DMS53 (cell line): Measurements from ENCODE around the gene NBEA.
"Not testable (repeated sequence)": the region's sequence is repeated elsewhere in the genome, so short reads cannot be mapped to it uniquely, and the experiment has no call there.

ENCODE experiments used
- DNase-seq: peaks from one replicate; lab custom pipeline; 2025; lab: John Stamatoyannopoulos, UW

Gene NBEA

DNA sequence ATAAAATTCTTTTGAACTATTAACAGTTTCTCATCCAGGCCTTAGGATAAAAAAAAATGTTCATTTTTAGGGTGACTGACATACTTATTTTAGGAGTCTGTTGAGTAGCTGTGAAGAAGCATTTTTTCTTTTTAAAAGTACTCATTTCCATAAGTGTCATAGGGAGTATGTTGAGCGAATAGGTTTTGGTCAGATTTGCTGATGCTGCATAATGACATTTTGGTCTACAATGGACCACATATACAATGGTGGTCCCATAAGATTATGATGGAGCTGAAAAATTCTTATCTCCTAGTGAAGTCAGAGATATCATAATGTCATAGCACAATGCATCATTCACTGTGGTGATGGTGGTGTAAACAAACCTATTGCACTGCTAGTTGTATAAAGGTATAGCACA, 17.4 kb downstream of the NBEA start:
- no peak for DNase-seq

DNA sequence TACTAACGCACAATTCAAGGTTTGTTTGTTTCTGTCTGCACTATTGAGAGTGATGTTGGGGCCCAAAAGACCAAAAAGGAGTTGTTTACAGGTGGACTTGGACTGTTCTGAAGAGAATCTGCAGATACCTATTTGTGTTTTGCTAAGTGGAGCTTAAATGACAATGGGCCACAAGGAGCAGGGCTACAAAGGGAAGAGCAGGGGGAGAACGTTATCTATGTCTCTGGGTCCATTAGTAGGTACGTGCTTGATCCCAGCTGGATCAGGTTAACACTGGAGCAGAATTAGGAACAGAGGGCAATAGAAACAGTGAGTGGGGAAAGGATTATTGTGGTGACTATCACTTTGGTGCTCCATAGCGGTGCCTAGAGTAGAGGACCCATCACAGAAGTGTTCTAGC, 22.5 kb downstream of the NBEA start:
- DNase-seq = no peak

DNA sequence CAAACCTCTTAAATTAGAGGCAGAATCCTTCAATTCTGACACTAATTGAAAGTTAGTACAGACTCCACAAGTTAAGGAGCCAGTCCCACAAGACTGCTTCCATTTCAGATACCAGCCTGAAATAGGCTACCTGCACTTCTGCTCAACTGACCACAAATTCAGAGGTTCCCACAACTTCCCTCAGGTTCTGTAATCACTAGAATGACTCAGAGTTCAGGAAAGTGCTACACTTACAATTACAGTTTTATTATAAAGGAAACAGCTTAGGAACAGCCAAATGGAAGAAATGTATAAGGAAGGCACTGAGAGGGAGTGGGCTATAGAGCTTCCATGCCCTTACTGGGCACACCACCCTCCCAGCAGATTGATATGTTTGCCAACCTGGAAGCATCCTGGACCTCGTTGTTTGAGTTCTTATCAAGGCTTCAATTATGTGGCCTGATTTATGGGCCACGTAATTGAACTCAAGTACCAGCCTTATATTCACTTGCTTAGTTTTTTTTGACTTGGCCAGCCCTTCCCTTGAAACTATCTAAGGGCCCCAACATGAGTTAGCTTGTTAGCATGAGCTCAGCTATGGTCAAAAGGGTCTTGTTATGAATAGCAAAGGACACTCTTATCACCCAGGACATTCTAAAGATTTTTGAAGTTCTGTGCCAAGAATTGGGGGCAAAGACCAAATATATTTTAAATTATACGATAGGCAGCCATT, 25.9 kb downstream of the NBEA start:
- no peak for DNase-seq

DNA sequence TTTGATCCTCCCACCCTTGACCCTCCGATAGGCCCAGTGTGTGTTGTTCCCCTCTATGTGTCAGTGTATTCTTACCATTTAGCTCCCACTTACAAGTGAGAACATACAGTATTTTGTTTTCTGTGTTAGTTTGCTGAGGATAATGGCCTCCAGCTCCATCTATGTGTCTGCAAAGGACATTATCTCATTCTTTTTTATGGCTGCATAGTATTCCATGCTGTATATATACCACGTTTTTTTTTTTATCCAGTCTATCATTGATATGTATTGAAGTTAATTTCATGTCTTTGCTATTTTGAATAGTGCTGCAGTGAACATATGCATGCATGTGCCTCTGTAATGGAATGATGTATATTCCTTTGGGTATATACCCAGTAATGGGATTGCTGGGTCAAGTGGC, 27.5 kb downstream of the NBEA start:
- DNase-seq = not testable (repeated sequence)

DNA sequence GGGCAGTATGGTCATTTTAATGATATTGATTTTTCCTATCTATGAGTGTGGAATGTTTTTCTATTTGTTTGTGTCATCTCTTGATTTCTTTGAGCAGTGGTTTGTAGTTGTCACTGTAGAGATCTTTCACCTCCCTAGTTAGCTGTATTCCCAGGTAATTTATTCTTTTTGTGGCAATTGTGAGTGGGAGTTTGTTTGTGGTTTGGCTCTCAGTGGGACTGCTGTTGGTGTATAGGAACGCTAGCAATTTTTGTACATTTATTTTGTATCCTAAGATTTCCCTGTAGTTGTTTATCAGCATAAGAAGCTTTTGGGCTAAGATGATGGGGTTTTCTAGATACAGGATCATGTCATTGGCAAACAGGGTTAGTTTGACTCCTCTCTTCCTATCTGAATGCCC, 28.9 kb downstream of the NBEA start:
- DNase-seq = no peak

DNA sequence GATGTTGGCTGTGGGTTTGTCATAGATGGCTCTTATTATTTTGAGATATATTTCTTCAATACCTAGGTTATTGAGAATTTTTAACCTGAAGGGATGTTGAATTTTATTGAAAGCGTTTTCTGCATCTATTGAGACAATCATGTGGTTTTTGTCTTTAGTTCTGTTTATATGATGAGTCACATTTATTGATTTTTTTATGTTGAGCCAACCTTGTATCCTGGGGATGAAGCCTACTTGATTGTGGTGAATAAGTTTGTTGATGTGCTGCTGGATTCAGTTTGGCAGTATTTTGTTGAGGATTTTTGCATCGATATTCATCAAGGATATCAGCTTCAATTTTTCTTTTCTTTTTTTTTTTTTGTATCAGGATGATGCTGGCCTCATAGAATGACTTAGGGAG, 29.4 kb downstream of the NBEA start:
- peak; percentile 14 for DNase-seq

DNA sequence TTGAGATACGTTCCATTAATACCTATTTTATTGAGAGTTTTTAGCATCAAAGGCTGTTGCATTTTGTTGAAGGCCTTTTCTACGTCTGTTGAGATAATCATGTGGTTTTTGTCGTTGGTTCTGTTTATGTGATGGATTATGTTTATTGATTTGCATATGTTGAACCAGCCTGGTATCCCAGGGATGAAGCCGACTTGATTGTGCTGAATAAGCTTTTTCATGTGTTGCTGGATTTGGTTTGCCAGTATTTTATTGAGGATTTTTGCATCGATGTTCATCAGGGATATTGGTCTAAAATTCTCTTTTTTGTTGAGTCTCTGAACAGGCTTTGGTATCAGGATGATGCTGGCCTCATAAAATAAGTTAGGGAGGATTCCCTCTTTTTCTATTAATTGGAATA, 43.1 kb downstream of the NBEA start:
- not testable (repeated sequence) for DNase-seq

DNA sequence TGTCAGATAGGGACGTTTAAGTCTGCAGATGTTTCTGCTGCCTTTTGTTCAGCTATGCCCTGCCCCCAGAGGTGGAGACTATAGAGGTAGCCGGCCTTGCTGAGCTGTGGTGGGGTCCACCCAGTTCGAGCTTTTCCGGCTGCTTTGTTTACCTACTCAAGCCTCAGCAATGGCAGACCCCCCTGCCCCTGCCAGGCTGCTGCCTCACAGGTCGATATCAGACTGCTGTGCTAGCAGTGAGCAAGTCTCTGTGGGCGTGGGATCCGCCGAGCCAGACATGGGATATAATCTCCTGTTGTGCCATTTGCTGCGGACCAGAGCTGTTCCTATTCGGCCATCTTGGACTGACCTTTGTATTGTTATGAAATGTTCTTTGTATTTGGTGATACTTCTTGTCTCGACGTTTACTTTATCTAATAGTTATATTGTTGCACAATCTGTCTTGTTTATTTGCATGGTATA, 46.3 kb downstream of the NBEA start:
- no peak for DNase-seq

DNA sequence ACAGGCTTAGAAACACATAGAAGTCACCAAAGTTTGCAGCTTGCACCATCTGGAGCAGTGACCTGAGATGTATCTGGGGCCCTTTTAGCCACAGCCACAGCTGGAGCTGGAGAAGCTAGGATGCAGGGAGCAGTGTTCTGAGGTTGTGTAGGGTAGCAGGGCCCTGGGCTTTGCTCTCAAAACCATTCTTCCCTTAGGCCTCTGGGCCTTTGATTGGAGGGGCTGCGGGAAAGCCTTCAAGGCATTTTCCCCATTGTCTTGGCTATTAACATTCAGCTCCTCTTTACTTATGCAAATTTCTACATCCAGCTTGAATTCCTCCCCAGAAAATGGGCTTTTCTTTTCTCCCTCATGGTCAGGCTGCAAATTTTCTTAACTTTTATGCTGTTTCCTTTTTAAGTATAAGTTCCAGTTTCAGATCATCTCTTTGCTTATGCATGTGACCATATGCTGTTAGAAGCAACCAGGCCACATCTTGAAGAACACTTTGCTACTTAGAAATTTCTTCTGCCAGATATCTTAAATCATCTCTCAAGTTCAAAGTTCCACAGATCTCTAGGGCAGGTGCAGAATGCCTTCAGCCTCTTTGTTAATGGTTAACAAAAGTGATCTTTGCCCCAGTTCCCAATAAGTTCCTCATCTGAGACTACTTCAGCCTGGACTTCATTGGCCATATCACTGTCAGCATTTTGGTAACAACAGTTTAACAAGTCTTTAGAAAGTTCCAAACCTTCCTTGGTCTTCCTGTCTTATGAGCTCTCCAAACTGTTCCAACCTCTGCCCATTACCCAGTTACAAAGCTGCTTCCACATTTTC, 48.5 kb downstream of the NBEA start:
- peak; percentile 49 for DNase-seq

DNA sequence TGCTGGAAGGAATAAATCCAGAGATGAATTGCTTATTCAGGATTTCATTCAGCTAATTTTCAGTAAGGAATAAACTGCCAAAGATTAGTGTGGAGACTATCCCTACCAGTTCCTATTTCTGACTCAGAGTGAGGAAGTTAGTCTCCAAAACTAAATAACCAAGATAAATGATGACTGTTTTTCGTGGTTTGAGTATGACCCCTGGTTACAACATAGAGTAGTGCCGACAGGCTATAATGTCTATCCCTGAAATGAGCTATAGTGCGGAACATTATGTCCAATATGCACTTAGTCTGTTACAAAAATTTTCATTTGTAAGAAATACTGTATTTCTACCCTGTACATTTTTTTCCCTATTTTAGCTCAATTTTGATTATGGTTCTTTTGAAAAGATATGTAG, 51.4 kb downstream of the NBEA start:
- no peak for DNase-seq

DNA sequence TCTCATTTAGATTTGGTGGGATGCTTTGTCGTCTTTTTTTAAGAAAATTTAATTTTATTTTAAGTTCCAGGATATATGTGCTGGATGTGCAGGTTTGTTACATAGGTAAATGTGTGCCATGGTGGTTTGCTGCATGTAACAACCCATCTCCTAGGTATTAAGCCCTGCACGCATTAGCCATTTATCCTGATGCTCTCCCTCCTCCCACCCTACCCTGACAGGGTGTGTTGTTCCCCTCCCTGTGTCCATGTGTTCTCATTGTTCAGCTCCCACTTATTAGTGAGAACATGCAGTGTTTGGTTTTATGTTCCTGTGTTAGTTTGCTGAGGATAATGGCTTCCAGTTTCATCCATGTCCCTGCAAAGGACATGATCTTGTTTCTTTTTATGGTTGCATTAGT, 61.7 kb downstream of the NBEA start:
- not testable (repeated sequence) for DNase-seq

DNA sequence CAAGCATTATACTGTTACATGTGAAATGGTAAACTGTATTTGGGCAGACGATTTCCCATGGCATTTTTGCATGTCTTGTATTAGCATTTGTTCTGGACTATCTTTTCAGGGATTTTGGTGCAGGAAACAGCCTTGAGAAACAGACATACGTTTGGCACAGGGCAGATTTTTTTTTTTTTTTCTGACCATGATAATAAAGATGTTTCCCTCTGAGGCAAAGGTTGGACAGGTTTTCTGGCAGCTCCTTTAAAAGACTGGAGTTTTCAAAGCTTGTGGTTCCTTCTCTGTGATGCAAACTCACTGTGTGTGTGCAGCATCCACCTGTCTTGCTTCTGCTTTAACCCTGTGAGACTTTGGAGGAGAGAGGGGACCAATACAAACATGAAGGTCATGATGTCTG, 63.0 kb downstream of the NBEA start:
- no peak for DNase-seq

DNA sequence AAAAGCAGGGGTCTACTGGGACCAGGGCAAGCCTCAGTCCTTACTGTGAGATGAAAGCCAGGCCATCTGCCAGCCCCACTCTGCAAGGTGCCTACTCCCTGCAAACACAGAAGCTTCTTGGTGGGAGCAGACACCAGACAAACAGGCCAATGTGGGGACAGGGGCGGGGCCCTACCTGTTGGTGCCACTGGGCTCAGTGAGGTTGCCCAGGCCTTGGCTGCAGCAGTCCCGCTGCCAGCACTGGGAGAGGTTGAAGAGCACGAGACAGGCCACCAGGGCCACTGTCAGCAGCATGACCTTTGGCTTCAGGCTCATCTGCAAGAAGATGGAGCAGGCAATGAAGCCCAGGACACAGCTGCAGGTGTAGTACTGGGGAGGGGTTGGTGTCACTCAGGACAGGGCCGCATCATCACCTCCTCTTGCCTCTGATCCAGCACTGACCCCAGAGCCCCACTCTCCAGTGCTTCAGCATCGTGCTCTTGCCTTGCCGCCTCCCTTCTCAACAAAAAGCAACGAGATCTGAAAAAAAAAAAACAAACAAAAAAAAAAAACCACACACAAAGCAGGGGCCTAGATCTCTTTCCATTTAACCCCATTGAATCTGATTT, 72.6 kb downstream of the NBEA start:
- DNase-seq = no peak

DNA sequence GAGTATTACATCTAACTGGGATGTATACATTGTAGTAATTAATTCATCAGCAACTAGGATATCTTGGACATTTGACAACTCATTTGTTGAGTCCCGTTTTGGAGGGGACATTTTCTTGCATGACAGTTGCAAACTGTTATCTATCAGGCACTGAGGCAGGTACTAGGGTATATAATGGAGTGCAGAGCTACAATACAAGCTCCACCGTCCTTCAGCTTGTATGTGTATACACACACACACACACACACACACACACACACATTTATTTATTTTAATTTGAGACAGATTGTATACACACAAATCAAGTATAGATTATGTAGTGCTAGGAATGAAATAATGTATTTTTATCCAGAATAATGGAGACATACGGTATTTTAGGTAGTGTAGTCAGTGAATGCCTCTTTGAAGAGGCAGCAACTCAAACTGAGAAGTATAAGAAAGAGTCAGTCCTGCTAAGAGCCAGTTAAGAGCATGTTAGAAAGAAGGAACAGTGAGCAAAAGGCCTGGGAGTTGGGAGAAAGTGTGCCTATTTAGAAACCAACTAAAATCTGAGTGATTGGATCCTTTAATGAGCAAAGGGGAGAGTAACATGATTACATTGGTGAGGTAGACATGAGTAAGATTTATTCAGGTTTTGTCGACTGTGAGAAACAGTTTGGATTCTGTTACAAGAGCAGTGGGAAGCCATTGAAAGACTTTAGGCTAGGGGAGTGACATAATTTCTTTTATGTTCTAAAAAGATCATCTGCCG, 74.5 kb downstream of the NBEA start:
- no peak for DNase-seq

DNA sequence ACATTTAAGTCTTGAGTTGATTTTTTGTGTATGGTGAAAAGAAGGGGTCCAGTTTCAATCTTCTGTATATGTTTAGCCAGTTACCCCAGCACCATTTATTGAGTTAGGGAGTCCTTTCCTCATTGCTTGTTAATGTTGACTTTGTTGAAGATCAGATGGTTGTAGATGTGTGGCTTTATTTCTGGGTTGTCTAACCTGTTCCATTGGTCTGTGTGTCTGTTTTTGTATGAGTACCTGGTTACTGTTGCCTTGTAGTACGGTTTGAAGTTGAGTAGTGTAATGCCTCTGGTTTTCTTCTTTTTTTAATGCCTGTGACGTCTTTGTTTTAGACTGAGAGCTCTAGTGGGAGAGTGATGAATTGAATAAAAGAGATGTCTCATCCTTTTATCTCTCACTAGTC, 83.2 kb downstream of the NBEA start:
- peak; percentile 82 for DNase-seq

DNA sequence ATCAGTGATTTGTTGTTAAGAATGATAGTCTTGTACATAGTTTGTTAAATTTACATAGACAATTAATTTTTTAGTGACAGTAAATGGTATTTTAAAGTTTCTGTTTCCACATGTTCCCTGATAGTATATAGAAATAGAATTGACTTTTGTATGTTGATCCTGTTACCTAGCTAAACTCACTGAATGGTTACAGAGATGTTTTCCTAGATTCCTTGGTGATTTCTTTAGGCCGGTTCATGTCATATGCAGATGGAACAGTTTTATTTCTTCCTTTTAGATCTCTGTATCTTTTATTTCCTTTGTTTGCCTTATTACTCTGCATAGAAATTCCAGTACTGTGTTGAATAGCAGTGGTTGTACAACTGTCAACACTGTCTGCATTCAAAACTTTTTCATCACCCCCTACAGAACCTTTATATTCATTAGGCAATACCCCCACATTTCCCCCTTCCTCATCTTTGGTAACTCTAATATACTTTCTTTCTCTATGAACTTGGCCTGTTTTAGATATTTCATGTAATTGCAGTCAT, 86.3 kb downstream of the NBEA start:
- no peak for DNase-seq

DNA sequence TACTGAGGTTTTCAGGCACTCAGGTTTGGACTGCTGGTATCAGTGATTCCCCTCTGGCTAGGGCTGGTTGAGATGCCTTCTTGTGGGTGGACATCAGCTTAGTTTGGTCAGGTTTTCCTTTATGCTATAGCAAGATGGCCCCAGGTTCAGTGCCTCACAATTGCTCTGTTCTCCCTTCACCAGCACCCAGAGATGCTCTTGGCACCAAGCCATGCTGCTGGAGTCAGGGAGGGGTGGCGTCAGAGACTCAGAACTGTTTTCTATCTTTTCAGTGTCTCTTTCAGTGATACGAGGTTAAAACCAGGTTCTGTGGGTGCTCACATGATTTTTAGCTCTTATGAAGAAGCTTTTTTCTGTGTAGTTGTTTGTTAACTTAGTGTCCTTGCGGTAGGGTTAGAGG, 96.9 kb downstream of the NBEA start:
- no peak for DNase-seq

DNA sequence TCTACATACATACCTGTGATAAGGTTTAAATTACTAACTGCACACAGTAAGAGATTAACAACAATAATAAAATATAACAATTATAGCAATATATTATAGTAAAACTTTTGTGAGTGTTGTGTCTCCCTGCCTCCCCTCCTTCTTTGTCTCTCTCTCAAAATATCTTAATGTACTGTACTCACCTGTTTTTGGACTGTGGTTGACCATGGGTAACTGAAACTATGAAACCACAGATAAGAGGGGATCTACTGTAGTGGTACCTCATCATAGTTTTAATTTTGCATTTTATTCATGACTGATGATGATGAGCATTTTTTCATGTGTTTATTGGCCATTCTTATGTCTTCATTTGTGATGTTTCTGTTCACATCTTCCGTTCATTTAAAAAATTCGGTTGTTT, 104.5 kb downstream of the NBEA start:
- no peak for DNase-seq

DNA sequence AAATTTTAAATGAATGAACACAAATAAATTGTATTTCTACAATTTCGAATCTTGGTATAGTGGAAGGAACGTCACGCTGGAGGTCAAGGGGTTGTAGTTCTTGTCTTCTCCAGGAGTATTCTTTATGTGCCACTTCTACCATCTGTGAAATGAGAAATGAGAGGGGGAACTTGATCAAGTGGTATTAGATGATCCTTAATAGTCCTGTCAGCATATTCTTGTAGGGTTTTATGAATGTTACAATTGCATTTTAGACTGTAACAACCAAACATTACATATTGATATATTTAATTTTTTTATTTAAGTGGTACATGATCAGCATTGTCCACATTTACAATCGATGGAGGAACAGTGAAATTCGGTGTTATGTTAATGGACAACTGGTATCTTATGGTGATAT, 113.6 kb downstream of the NBEA start:
- no peak for DNase-seq

DNA sequence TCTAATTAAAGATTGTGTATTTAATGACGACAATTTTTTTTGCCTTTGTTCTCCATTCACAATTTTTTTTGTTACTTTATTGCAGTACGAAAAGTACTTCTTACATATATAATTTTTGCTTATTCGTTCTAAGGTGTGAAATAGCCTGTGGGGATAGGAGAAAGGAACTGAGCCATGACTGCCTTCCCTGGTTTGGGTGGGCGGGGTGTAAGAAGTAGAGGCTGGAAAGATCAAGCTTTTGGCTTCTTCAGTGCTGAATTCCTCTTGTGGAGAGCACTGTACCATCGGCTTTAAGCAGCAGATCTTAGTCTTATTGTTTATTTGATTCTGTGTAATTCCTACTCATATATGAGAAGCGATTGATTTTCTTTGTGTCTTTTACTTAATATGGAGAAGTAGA, 115.8 kb downstream of the NBEA start:
- no peak for DNase-seq

DNA sequence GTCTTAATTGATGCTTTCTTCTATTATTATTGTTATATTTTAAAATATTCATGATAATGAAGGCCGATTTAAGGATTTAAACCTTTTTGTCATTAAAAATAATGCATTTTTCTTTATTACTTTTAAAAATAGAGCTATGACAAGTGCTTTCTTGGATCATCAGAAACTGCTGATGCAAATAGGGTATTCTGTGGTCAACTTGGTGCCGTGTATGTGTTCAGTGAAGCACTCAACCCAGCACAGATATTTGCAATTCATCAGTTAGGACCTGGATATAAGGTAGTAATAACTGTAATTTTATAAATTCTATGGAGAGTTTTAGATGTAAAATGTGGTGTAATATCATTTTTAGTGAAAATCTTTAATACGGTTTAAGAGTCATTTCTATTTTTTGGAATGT, 116.5 kb downstream of the NBEA start:
- not testable (repeated sequence) for DNase-seq

DNA sequence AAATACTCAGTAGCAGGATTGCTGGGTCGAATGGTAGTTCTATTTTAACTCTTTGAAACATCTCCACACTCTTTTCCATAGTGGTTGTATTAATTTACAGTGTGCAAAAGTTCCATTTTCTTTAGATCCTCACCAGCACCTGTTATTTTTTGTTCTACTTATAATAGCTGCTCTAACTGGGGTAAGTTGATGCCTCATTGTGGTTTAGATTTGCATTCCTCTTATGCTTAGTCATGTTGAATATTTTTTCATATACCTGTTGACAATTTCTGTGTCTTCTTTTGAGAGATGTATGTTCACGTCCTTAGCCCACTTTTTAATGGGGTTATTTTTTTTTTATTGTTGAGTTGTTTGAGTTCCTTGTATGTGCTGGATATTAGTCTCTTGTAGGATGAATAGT, 144.6 kb downstream of the NBEA start:
- DNase-seq = peak; percentile 32
